HepG2 (cell line): ENCODE data around the gene TMEM198. TPM values are rescaled to one million over a fixed set of nuclear protein-coding genes. Genes with fewer than 3 reads are reported as not detected.

Source experiments
- ATF7 ChIP-seq, 2 experiments: fragments of 450-650 bp in 1 of 2; sonication (generic) in 1 of 2; formaldehyde crosslinking in 1 of 2; IDR thresholded peaks; 2 replicates each; pipeline versions ENCODE4 v1.4.0 to v1.6.1; 2016 to 2020; ENCODE audit warnings: antibody characterized with exemption in 1 of 2, mild to moderate bottlenecking in 1 of 2, missing genetic modification reagents in 1 of 2
- FIP1L1 ChIP-seq: fragments of 200-400 bp; formaldehyde crosslinking; IDR thresholded peaks from 2 replicates; pipeline ENCODE4 v1.6.1; 2018; ENCODE audit warnings: low read depth, mild to moderate bottlenecking, low read length, moderate library complexity, borderline replicate concordance; ENCODE audit not compliant: insufficient read depth
- FOXJ3 ChIP-seq: sonication (generic); formaldehyde crosslinking; IDR thresholded peaks from 2 replicates; pipeline ENCODE4 v1.4.0; 2020; ENCODE audit warnings: missing genetic modification reagents, mild to moderate bottlenecking, borderline replicate concordance
- HNRNPUL1 ChIP-seq: fragments of 200-400 bp; formaldehyde crosslinking; IDR thresholded peaks from 2 replicates; pipeline ENCODE4 v1.6.1; 2017; ENCODE audit warnings: low read depth, mild to moderate bottlenecking, low read length, moderate library complexity
- NRL ChIP-seq: sonication (generic); formaldehyde crosslinking; IDR thresholded peaks from 2 replicates; pipeline ENCODE4 v1.5.0; 2020; ENCODE audit warnings: missing genetic modification reagents, mild to moderate bottlenecking, moderate library complexity, borderline replicate concordance
- RELA ChIP-seq: sonication (generic); formaldehyde crosslinking; IDR thresholded peaks from 2 replicates; pipeline ENCODE4 v1.4.0; 2020; ENCODE audit warnings: missing genetic modification reagents
- RORA ChIP-seq: sonication (generic); formaldehyde crosslinking; IDR thresholded peaks from 2 replicates; pipeline ENCODE4 v1.5.0; 2020; ENCODE audit warnings: mild to moderate bottlenecking, missing genetic modification reagents, moderate library complexity
- ZFP37 ChIP-seq: sonication (generic); formaldehyde crosslinking; IDR thresholded peaks from 2 replicates; pipeline ENCODE4 v1.4.0; 2020; ENCODE audit warnings: missing genetic modification reagents, borderline replicate concordance
- ZNF552 ChIP-seq: sonication (generic); formaldehyde crosslinking; IDR thresholded peaks from 2 replicates; pipeline ENCODE4 v1.9.0; 2022; ENCODE audit warnings: missing genetic modification reagents, mild to moderate bottlenecking, borderline replicate concordance
- ZNF557 ChIP-seq: sonication (generic); formaldehyde crosslinking; IDR thresholded peaks from 2 replicates; pipeline ENCODE4 v1.4.0; 2020; ENCODE audit warnings: missing genetic modification reagents
- ZNF598 ChIP-seq: sonication (generic); formaldehyde crosslinking; IDR thresholded peaks from 2 replicates; pipeline ENCODE4 v1.5.1; 2020; ENCODE audit warnings: mild to moderate bottlenecking, missing genetic modification reagents, borderline replicate concordance
- ZNF782 ChIP-seq: sonication (generic); formaldehyde crosslinking; IDR thresholded peaks from 2 replicates; pipeline ENCODE4 v1.4.0; 2020; ENCODE audit warnings: missing genetic modification reagents, mild to moderate bottlenecking, borderline replicate concordance
- polyA plus RNA-seq, 8 experiments: library from polyadenylated mRNA; depleted of rRNA in 3 of 8; stranded (reverse) in 7 of 8; unstranded in 1 of 8; fragments of >200 nt; fragmentation: Illumina TruSeq in 4 of 8; extraction: Trizol in 4 of 8; gene quantifications; 2 replicates each; pipeline versions ENCODE4 v1.2.1 to v1.2.3, GENCODE V29; 2011 to 2016; ENCODE audit warnings: low read depth in 4 of 8, missing spikeins in 1 of 8, mixed read lengths in 1 of 8; ENCODE audit not compliant: insufficient read depth in 1 of 8
- total RNA-seq, 5 experiments: library from RNA; depleted of rRNA; stranded (reverse); fragments of >200 nt; fragmentation: Illumina TruSeq; extraction: Trizol; gene quantifications; 2 replicates each; pipeline ENCODE4 v1.2.3, GENCODE V29; 2016; ENCODE audit warnings: low read depth in 1 of 5
- TF ChIP-seq, protein P1 (sequence below): sonication (generic); formaldehyde crosslinking; IDR thresholded peaks from 2 replicates; pipeline ENCODE4; 2020; ENCODE audit warnings: missing genetic modification reagents, mild to moderate bottlenecking, borderline replicate concordance
- TF ChIP-seq, protein P2 (sequence below): IDR thresholded peaks from 2 replicates; pipeline ENCODE4 v1.6.1; 2016; ENCODE audit warnings: low read depth, borderline replicate concordance
- TF ChIP-seq, protein P3 (sequence below): sonication (generic); formaldehyde crosslinking; IDR thresholded peaks from 2 replicates; pipeline ENCODE4 v1.4.0; 2020; ENCODE audit warnings: missing genetic modification reagents, borderline replicate concordance
- TF ChIP-seq, protein P4 (sequence below): sonication (generic); formaldehyde crosslinking; IDR thresholded peaks from 2 replicates; pipeline ENCODE4 v1.8.0; 2022; ENCODE audit warnings: missing genetic modification reagents, mild to moderate bottlenecking, inconsistent platforms, borderline replicate concordance
- TF ChIP-seq, protein P5 (sequence below): sonication (generic); formaldehyde crosslinking; IDR thresholded peaks from 2 replicates; pipeline ENCODE4 v1.4.0; 2020; ENCODE audit warnings: low read depth, mild to moderate bottlenecking, missing genetic modification reagents

The TMEM198 gene
- total and polyA plus RNA-seq, 2 of the 13 experiments (the other 11 are each of a cell fraction or from before 2014, with no cell fraction given) = 17.3 to 23.5 TPM

DNA sequence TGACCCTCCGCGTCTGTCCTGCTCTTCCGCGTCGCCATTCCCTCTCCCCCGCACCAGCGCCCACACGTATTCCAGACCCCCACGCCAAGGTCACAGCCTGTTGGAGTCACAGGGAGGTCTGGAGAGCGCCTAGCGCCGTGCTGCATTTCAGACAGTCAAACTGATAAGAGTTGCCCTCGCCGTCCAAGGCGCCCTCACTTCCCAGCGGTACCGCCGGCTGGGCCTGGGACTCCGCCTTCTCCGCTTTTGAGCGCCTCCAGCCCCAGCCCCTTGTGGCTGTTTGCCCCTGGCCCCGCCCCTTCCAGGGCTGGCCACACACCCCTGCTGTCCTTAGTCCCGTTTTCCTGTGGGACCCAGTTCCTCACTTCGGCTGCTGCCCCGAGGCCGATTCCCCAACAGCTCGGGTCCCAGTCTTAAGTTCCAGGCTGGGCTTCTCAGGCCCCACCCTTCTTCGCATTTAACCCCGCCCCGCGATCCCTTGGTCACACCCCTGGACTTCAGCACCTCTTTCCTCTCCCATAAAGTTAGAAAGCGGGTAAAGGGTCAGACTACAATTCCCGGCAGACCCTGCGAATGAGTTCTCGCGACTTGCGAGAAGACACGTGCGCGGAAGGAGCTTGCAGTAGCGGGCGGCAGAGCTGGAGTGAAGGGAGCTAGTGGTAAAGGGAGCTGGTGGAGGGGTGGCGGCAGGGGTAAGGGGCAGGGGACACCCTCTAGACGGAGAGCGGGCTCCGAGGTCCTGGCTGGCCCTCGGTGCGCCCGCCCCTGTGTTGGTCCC, 45.4 kb upstream of the TMEM198 start, which contains the start of gene GMPPA (continued):
- TF ChIP-seq, protein P1, sequence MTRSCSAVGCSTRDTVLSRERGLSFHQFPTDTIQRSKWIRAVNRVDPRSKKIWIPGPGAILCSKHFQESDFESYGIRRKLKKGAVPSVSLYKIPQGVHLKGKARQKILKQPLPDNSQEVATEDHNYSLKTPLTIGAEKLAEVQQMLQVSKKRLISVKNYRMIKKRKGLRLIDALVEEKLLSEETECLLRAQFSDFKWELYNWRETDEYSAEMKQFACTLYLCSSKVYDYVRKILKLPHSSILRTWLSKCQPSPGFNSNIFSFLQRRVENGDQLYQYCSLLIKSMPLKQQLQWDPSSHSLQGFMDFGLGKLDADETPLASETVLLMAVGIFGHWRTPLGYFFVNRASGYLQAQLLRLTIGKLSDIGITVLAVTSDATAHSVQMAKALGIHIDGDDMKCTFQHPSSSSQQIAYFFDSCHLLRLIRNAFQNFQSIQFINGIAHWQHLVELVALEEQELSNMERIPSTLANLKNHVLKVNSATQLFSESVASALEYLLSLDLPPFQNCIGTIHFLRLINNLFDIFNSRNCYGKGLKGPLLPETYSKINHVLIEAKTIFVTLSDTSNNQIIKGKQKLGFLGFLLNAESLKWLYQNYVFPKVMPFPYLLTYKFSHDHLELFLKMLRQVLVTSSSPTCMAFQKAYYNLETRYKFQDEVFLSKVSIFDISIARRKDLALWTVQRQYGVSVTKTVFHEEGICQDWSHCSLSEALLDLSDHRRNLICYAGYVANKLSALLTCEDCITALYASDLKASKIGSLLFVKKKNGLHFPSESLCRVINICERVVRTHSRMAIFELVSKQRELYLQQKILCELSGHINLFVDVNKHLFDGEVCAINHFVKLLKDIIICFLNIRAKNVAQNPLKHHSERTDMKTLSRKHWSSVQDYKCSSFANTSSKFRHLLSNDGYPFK (CRISPR knock-in tag) = peak; percentile 80; the same call in 1 of the 2 replicates
- TF ChIP-seq ZFP37 (CRISPR knock-in tag) (0 out of 2 replicates have a peak, but pooled peaks have one; percentile 86), NRL (peak; percentile 89; the same call in 1 of the 2 replicates), ATF7 (IDR thresholded peaks at IDR 0.05) (no peak), ATF7 (CRISPR knock-in tag; IDR thresholded peaks at IDR 0.05) (0 out of 2 replicates have a peak, but pooled peaks have one; percentile 7), HNRNPUL1 (no peak), FIP1L1 (0 out of 2 replicates have a peak, but pooled peaks have one; percentile 68), ZNF557 (CRISPR knock-in tag) (no peak; the same call in 1 of the 2 replicates), ZNF552 (no peak; the same call in 1 of the 2 replicates), FOXJ3 (CRISPR knock-in tag) (no peak), ZNF782 (CRISPR knock-in tag) (peak; percentile 57; the same call in 1 of the 2 replicates), RORA (CRISPR knock-in tag) (no peak), ZNF598 (CRISPR knock-in tag) (peak; percentile 84; the same call in 1 of the 2 replicates), RELA (CRISPR knock-in tag) (no peak)
- TF ChIP-seq, protein P2, sequence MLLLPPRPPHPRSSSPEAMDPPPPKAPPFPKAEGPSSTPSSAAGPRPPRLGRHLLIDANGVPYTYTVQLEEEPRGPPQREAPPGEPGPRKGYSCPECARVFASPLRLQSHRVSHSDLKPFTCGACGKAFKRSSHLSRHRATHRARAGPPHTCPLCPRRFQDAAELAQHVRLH (CRISPR knock-in tag) = peak; percentile 32; the same call in 1 of the 2 replicates
- TF ChIP-seq, protein P3, sequence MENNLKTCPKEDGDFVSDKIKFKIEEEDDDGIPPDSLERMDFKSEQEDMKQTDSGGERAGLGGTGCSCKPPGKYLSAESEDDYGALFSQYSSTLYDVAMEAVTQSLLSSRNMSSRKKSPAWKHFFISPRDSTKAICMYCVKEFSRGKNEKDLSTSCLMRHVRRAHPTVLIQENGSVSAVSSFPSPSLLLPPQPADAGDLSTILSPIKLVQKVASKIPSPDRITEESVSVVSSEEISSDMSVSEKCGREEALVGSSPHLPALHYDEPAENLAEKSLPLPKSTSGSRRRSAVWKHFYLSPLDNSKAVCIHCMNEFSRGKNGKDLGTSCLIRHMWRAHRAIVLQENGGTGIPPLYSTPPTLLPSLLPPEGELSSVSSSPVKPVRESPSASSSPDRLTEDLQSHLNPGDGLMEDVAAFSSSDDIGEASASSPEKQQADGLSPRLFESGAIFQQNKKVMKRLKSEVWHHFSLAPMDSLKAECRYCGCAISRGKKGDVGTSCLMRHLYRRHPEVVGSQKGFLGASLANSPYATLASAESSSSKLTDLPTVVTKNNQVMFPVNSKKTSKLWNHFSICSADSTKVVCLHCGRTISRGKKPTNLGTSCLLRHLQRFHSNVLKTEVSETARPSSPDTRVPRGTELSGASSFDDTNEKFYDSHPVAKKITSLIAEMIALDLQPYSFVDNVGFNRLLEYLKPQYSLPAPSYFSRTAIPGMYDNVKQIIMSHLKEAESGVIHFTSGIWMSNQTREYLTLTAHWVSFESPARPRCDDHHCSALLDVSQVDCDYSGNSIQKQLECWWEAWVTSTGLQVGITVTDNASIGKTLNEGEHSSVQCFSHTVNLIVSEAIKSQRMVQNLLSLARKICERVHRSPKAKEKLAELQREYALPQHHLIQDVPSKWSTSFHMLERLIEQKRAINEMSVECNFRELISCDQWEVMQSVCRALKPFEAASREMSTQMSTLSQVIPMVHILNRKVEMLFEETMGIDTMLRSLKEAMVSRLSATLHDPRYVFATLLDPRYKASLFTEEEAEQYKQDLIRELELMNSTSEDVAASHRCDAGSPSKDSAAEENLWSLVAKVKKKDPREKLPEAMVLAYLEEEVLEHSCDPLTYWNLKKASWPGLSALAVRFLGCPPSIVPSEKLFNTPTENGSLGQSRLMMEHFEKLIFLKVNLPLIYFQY = no peak; the same call in 1 of the 2 replicates
- TF ChIP-seq, protein P4, sequence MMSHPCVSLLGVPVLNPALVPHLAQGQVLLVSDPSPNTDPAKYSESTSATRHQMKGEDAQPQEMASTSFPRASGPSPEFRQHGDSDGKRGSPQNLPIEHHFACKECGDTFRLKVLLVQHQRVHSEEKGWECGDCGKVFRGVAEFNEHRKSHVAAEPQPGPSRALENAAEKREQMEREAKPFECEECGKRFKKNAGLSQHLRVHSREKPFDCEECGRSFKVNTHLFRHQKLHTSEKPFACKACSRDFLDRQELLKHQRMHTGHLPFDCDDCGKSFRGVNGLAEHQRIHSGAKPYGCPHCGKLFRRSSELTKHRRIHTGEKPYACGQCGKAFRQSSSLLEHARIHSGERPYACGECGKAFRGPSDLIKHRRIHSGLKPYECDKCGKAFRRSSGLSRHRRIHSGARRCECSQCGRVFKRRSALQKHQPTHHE (CRISPR knock-in tag) = peak; percentile 93
- TF ChIP-seq, protein P5, sequence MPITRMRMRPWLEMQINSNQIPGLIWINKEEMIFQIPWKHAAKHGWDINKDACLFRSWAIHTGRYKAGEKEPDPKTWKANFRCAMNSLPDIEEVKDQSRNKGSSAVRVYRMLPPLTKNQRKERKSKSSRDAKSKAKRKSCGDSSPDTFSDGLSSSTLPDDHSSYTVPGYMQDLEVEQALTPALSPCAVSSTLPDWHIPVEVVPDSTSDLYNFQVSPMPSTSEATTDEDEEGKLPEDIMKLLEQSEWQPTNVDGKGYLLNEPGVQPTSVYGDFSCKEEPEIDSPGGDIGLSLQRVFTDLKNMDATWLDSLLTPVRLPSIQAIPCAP (CRISPR knock-in tag) = no peak
